Uterus (tissue), 2 donors: ENCODE measurements around the gene CTBP1.

Experiments used
- POLR2A ChIP-seq, 2 donors: fragments of 450-650 bp; IDR thresholded peaks; one replicate each; pipeline ENCODE4 v1.6.1; 2016; ENCODE audit warnings: antibody characterized with exemption in 2 of 2, mild to moderate bottlenecking in 1 of 2, moderate library complexity in 1 of 2
- TF ChIP-seq, protein P1 (sequence below), 4 experiments: fragments of 200-600 bp in 2 of 4; fragments of 450-650 bp in 2 of 4; sonication (generic) in 2 of 4; IDR thresholded peaks; one replicate each; pipeline ENCODE4 v1.5.1; 2016 to 2019; ENCODE audit warnings: antibody characterized with exemption in 4 of 4, mild to moderate bottlenecking in 2 of 4, moderate library complexity in 1 of 4

DNA sequence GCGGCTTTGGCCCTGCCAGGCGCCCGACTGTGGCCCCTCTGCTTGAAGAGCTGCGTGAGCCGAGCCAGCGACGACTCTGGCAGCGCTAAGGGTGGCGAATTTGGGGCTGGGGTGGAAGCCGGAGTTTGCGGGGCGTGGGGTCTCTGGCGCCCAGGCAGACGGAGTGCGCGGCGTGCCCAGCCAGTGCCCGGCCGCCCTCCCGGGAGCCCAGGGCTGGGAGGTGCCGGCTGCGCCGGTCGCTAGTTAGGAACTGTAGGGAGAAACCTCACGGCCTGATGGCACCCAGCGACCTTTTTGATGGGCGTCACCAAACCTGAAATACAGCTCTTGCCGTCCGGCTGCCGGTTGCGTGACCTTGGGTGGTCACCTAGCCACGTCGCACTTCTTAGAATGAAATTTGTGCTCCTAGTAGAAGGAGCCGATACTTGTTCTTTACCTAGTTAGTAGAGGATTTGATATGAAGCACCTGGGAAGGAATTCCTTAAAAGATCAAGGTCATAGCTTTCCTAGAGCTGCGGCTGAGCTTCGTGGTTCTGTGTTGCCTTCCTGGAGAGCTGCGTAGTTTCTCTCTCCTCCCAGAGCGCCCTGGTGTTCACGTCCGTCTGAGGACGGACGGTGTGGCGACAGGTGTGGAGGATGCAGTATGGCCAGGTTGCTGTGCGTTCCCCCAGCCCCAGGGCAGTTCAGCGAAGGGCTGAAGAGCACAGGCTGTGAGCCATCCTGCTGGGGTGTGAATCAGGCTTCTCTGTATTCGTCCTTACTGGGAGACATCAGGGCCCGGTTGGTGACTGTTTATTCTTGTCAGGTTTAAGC is 41.4 kb upstream of the CTBP1 start:
- TF ChIP-seq, protein P1, sequence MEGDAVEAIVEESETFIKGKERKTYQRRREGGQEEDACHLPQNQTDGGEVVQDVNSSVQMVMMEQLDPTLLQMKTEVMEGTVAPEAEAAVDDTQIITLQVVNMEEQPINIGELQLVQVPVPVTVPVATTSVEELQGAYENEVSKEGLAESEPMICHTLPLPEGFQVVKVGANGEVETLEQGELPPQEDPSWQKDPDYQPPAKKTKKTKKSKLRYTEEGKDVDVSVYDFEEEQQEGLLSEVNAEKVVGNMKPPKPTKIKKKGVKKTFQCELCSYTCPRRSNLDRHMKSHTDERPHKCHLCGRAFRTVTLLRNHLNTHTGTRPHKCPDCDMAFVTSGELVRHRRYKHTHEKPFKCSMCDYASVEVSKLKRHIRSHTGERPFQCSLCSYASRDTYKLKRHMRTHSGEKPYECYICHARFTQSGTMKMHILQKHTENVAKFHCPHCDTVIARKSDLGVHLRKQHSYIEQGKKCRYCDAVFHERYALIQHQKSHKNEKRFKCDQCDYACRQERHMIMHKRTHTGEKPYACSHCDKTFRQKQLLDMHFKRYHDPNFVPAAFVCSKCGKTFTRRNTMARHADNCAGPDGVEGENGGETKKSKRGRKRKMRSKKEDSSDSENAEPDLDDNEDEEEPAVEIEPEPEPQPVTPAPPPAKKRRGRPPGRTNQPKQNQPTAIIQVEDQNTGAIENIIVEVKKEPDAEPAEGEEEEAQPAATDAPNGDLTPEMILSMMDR (IDR thresholded peaks at IDR 0.05): no peak
- no peak for TF ChIP-seq POLR2A (IDR thresholded peaks at IDR 0.05)
